DND-41 (cell line): Measurements from ENCODE around the gene MTCH1.

Experiments
- CTCF ChIP-seq: IDR thresholded peaks from 2 replicates; pipeline ENCODE4 v1.5.1; 2012; ENCODE audit warnings: borderline replicate concordance, low read length, moderate library complexity, mild to moderate bottlenecking; ENCODE audit not compliant: poor library complexity, severe bottlenecking; ENCODE audit errors: extremely low read depth
- EZH2 ChIP-seq: IDR thresholded peaks from 3 replicates; pipeline ENCODE4 v1.6.1; 2012; ENCODE audit warnings: borderline replicate concordance, low read depth, mild to moderate bottlenecking, moderate library complexity, low read length, inconsistent platforms; ENCODE audit not compliant: severe bottlenecking

GRCh38 chr6:37008484-37009465 lies 22.8 kb upstream of the MTCH1 start:
- TF ChIP-seq CTCF (no peak), EZH2 (no peak)
